Neural cell (in vitro differentiated cells): Measurements from ENCODE around the gene M1AP. TPM values are rescaled to one million over a fixed set of nuclear protein-coding genes. Genes with fewer than 3 reads are reported as not detected.

Experiments used
- H2AFZ ChIP-seq: fragments of 200-600, 300-800 bp; sonication (generic), shearing (Covaris generic); 2 replicates; pipeline ENCODE4 v1.6.0; 2014; ENCODE audit warnings: low read depth, mild to moderate bottlenecking, antibody characterized with exemption, low read length, moderate library complexity
- H3F3A ChIP-seq: fragments of 200-600 bp; shearing (Covaris generic); 2 replicates; pipeline ENCODE4 v1.6.1; 2016; ENCODE audit warnings: mild to moderate bottlenecking, moderate library complexity, mixed read lengths, antibody characterized with exemption, low read length; ENCODE audit not compliant: insufficient read depth, poor library complexity, severe bottlenecking
- H3K27ac ChIP-seq: fragments of 200-600, 300-800 bp; sonication (generic), shearing (Covaris generic); 2 replicates; pipeline ENCODE4 v1.5.1; 2014; ENCODE audit warnings: mild to moderate bottlenecking, low read length, moderate library complexity
- H3K27me3 ChIP-seq: fragments of 300-800, 200-600 bp; sonication (generic), shearing (Covaris generic); 2 replicates; pipeline ENCODE4 v1.6.0; 2014; ENCODE audit warnings: mild to moderate bottlenecking, low read depth, low read length, moderate library complexity; ENCODE audit not compliant: insufficient read depth
- H3K36me3 ChIP-seq: fragments of 300-800, 200-600 bp; sonication (generic), shearing (Covaris generic); 2 replicates; pipeline ENCODE4 v1.5.1; 2014; ENCODE audit warnings: mild to moderate bottlenecking, antibody characterized with exemption, low read length, moderate library complexity; ENCODE audit not compliant: insufficient read depth
- H3K4me2 ChIP-seq: fragments of 300-800, 200-600 bp; sonication (generic), shearing (Covaris generic); 2 replicates; pipeline ENCODE4 v1.6.0; 2014; ENCODE audit warnings: mild to moderate bottlenecking, low read length
- H3K4me3 ChIP-seq: fragments of 300-800, 200-600 bp; sonication (generic), shearing (Covaris generic); 2 replicates; pipeline ENCODE4 v1.5.1; 2014; ENCODE audit warnings: mild to moderate bottlenecking, low read length, moderate library complexity
- H3K79me2 ChIP-seq: fragments of 200-600 bp; shearing (Covaris generic); replicated peaks from 2 replicates; pipeline ENCODE4 v1.6.0; 2014; ENCODE audit warnings: mild to moderate bottlenecking, low read length, moderate library complexity; ENCODE audit not compliant: insufficient read depth
- H3K9ac ChIP-seq: fragments of 300-800, 200-600 bp; sonication (generic), shearing (Covaris generic); 2 replicates; pipeline ENCODE4 v1.6.1; 2016; ENCODE audit warnings: mild to moderate bottlenecking, low read length, mixed read lengths
- H3K9me2 ChIP-seq: fragments of 200-600 bp; shearing (Covaris generic); 2 replicates; pipeline ENCODE4 v1.6.1; 2016; ENCODE audit warnings: mild to moderate bottlenecking, low read length, mixed read lengths; ENCODE audit not compliant: insufficient read depth
- H3K9me3 ChIP-seq: fragments of 200-600, 300-800 bp; sonication (generic), shearing (Covaris generic); 2 replicates; pipeline ENCODE4 v1.6.1; 2016; ENCODE audit warnings: mild to moderate bottlenecking, mixed run types, low read length, moderate library complexity, mixed read lengths
- H4K20me1 ChIP-seq: fragments of 200-600 bp; shearing (Covaris generic); 2 replicates; pipeline ENCODE4 v1.6.1; 2016; ENCODE audit warnings: mild to moderate bottlenecking, mixed run types; ENCODE audit not compliant: insufficient read depth
- CTCF ChIP-seq: fragments of 450-650 bp; IDR thresholded peaks from 2 replicates; pipeline ENCODE4 v1.5.1; 2014; ENCODE audit warnings: antibody characterized with exemption, mild to moderate bottlenecking, moderate library complexity; ENCODE audit not compliant: poor library complexity, severe bottlenecking
- EZH2 ChIP-seq: fragments of 200-600, 300-800 bp; shearing (Covaris generic), sonication (generic); IDR thresholded peaks from 2 replicates; pipeline ENCODE4 v1.6.1; 2014; ENCODE audit warnings: antibody characterized with exemption, low read length, borderline replicate concordance, mild to moderate bottlenecking; ENCODE audit not compliant: insufficient read depth, poor library complexity, severe bottlenecking
- MXI1 ChIP-seq: fragments of 450-650 bp; conservative IDR thresholded peaks from 2 replicates; pipeline ENCODE4 v1.6.1; 2014; ENCODE audit warnings: antibody characterized with exemption, mild to moderate bottlenecking; ENCODE audit not compliant: poor library complexity, severe bottlenecking
- POLR2AphosphoS5 ChIP-seq: IDR thresholded peaks from 2 replicates; pipeline ENCODE4 v1.6.1; 2012
- RAD21 ChIP-seq: fragments of 450-650 bp; conservative IDR thresholded peaks from 2 replicates; pipeline ENCODE4 v1.6.1; 2014; ENCODE audit warnings: antibody characterized with exemption, mild to moderate bottlenecking, moderate library complexity
- REST ChIP-seq: IDR thresholded peaks from 2 replicates; pipeline ENCODE4 v1.6.1; 2012; ENCODE audit warnings: borderline replicate concordance
- SMC3 ChIP-seq: fragments of 450-650 bp; conservative IDR thresholded peaks from 2 replicates; pipeline ENCODE4 v1.6.1; 2014; ENCODE audit warnings: antibody characterized with exemption, mild to moderate bottlenecking, moderate library complexity; ENCODE audit not compliant: poor library complexity
- TAF1 ChIP-seq: IDR thresholded peaks from 2 replicates; pipeline ENCODE4 v1.6.1; 2012; ENCODE audit warnings: low read depth
- polyA plus RNA-seq: library from polyadenylated mRNA; depleted of rRNA; stranded (reverse); fragments of >200 nt; gene quantifications from 2 replicates; pipeline ENCODE4 v1.2.3, GENCODE V29; 2014

Gene M1AP
- polyA plus RNA-seq, 1 donor from 2014 or later, result not detected

- no peaks in the 10 kb centered on the region for H3K9me2 ChIP-seq
- peak overlapping the region; percentile 55 for H3K4me3 ChIP-seq
- no peaks in the 10 kb centered on the region for H3K79me2 ChIP-seq
- no peak overlapping the region for H3K9ac ChIP-seq
- no peaks in the 10 kb centered on the region for H3K36me3 ChIP-seq
- TF ChIP-seq POLR2AphosphoS5, result no peak
- TF ChIP-seq CTCF, result no peak
- no peak for TF ChIP-seq REST
- no peak for TF ChIP-seq TAF1
- no peaks in the 10 kb centered on the region for H3K9me3 ChIP-seq
- no peak overlapping the region for H2AFZ ChIP-seq
- no peak overlapping the region for H3K27ac ChIP-seq
- H3K27me3 ChIP-seq, result peaks cover 37% of the 10 kb centered on the region
- H4K20me1 ChIP-seq, result no peaks in the 10 kb centered on the region
- no peaks in the 10 kb centered on the region for H3F3A ChIP-seq
- no peak overlapping the region for H3K4me2 ChIP-seq
These were observed 99.0 kb downstream of the M1AP start for GRCh38 chr2:74548900-74549826.

- no peak overlapping the region for H3K9ac ChIP-seq
- no peaks in the 10 kb centered on the region for H3K79me2 ChIP-seq
- H3K9me3 ChIP-seq, result no peaks in the 10 kb centered on the region
These were observed 99.7 kb downstream of the M1AP start for GRCh38 chr2:74548285-74548899.

More at GRCh38 chr2:74548285-74548899, 99.7 kb downstream of the M1AP start:
- Histone ChIP-seq H4K20me1 (no peaks in the 10 kb centered on the region), H3K27ac (no peak overlapping the region), H3F3A (no peaks in the 10 kb centered on the region), H2AFZ (no peak overlapping the region), H3K4me2 (no peak overlapping the region), H3K4me3 (peak overlapping the region; percentile 55), H3K27me3 (peaks cover 30% of the 10 kb centered on the region), H3K36me3 (no peaks in the 10 kb centered on the region), H3K9me2 (no peaks in the 10 kb centered on the region)
- no peak for TF ChIP-seq SMC3
- TF ChIP-seq POLR2AphosphoS5, result no peak
- no peak for TF ChIP-seq EZH2
- no peak for TF ChIP-seq REST
- TF ChIP-seq MXI1, result no peak
- TF ChIP-seq RAD21, result no peak
- TF ChIP-seq CTCF, result no peak
